Activated naive CD8-positive, alpha-beta T cell (primary cell): ENCODE results near the gene CCDC88C.

Source experiments
- H3K27ac Mint-ChIP-seq: one replicate; pipeline ENCODE4 v1.8.0; 2021; ENCODE audit warnings: mixed read lengths
- H3K27me3 Mint-ChIP-seq: one replicate; pipeline ENCODE4 v1.8.0; 2021; ENCODE audit warnings: mixed read lengths
- H3K36me3 Mint-ChIP-seq: one replicate; pipeline ENCODE4 v1.8.0; 2021; ENCODE audit warnings: mixed read lengths
- H3K4me1 Mint-ChIP-seq: one replicate; pipeline ENCODE4 v1.8.0; 2021; ENCODE audit warnings: low read depth, mixed read lengths
- H3K4me3 Mint-ChIP-seq: one replicate; pipeline ENCODE4 v1.8.0; 2021; ENCODE audit warnings: mild to moderate bottlenecking, mixed read lengths
- H3K9me3 Mint-ChIP-seq: one replicate; pipeline ENCODE4 v1.8.0; 2021; ENCODE audit warnings: low read depth, mixed read lengths

The CCDC88C gene

GRCh38 chr14:91373591-91374254 lies 43.9 kb downstream of the CCDC88C start:
- peaks cover 3% of the 10 kb centered on the region for H3K36me3 Mint-ChIP-seq
- H3K27ac Mint-ChIP-seq: peak overlapping the region; percentile 97
- peaks cover 94% of the 10 kb centered on the region for H3K4me1 Mint-ChIP-seq
- peak overlapping the region; percentile 89 for H3K4me3 Mint-ChIP-seq
- H3K9me3 Mint-ChIP-seq: no peaks in the 10 kb centered on the region
- H3K27me3 Mint-ChIP-seq: no peaks in the 10 kb centered on the region

GRCh38 chr14:91372671-91373495 lies 44.7 kb downstream of the CCDC88C start:
- H3K9me3 Mint-ChIP-seq: no peaks in the 10 kb centered on the region
- H3K4me1 Mint-ChIP-seq: peaks cover 94% of the 10 kb centered on the region
- peak overlapping the region; percentile 89 for H3K4me3 Mint-ChIP-seq
- H3K27ac Mint-ChIP-seq: peak overlapping the region; percentile 97
- no peaks in the 10 kb centered on the region for H3K27me3 Mint-ChIP-seq
- peaks cover 3% of the 10 kb centered on the region for H3K36me3 Mint-ChIP-seq

GRCh38 chr14:91371990-91372375 lies 45.6 kb downstream of the CCDC88C start:
- Mint-ChIP-seq H3K27ac (peak overlapping the region; percentile 78), H3K27me3 (no peaks in the 10 kb centered on the region), H3K4me1 (peaks cover 94% of the 10 kb centered on the region), H3K36me3 (peaks cover 3% of the 10 kb centered on the region), H3K9me3 (no peaks in the 10 kb centered on the region), H3K4me3 (peak overlapping the region; percentile 66)

GRCh38 chr14:91371011-91371989 lies 46.3 kb downstream of the CCDC88C start:
- Mint-ChIP-seq H3K36me3 (peaks cover 3% of the 10 kb centered on the region), H3K4me3 (peak overlapping the region; percentile 64), H3K27ac (peak overlapping the region; percentile 91), H3K27me3 (no peaks in the 10 kb centered on the region), H3K9me3 (no peaks in the 10 kb centered on the region), H3K4me1 (peaks cover 95% of the 10 kb centered on the region)

- Mint-ChIP-seq H3K27me3 (no peaks in the 10 kb centered on the region), H3K36me3 (no peaks in the 10 kb centered on the region), H3K4me3 (peak overlapping the region; percentile 79), H3K4me1 (peaks cover 92% of the 10 kb centered on the region), H3K9me3 (no peaks in the 10 kb centered on the region), H3K27ac (peak overlapping the region; percentile 91)
These were observed 47.8 kb downstream of the CCDC88C start for GRCh38 chr14:91369628-91370445.

- Mint-ChIP-seq H3K27me3 (no peaks in the 10 kb centered on the region), H3K9me3 (no peaks in the 10 kb centered on the region), H3K36me3 (no peaks in the 10 kb centered on the region), H3K4me3 (peak overlapping the region; percentile 57), H3K4me1 (peaks cover 92% of the 10 kb centered on the region), H3K27ac (peak overlapping the region; percentile 91)
These were observed 48.7 kb downstream of the CCDC88C start for GRCh38 chr14:91368776-91369416.

GRCh38 chr14:91367173-91368171 lies 50.1 kb downstream of the CCDC88C start:
- H3K27me3 Mint-ChIP-seq: no peaks in the 10 kb centered on the region
- peak overlapping the region; percentile 77 for H3K4me3 Mint-ChIP-seq
- peaks cover 89% of the 10 kb centered on the region for H3K4me1 Mint-ChIP-seq
- no peaks in the 10 kb centered on the region for H3K9me3 Mint-ChIP-seq
- no peaks in the 10 kb centered on the region for H3K36me3 Mint-ChIP-seq
- peak overlapping the region; percentile 92 for H3K27ac Mint-ChIP-seq

- Mint-ChIP-seq H3K27me3 (no peaks in the 10 kb centered on the region), H3K36me3 (peaks cover 2% of the 10 kb centered on the region), H3K4me3 (peak overlapping the region; percentile 77), H3K4me1 (peaks cover 91% of the 10 kb centered on the region), H3K9me3 (no peaks in the 10 kb centered on the region), H3K27ac (peak overlapping the region; percentile 92)
These were observed 50.9 kb downstream of the CCDC88C start for GRCh38 chr14:91366749-91367148.

GRCh38 chr14:91365552-91365951 lies 52.1 kb downstream of the CCDC88C start:
- Mint-ChIP-seq H3K27ac (peak overlapping the region; percentile 91), H3K27me3 (no peaks in the 10 kb centered on the region), H3K9me3 (no peaks in the 10 kb centered on the region), H3K36me3 (peaks cover 2% of the 10 kb centered on the region), H3K4me1 (peaks cover 91% of the 10 kb centered on the region), H3K4me3 (peak overlapping the region; percentile 51)

- Mint-ChIP-seq H3K36me3 (peaks cover 2% of the 10 kb centered on the region), H3K27me3 (no peaks in the 10 kb centered on the region), H3K4me1 (peaks cover 88% of the 10 kb centered on the region), H3K27ac (peak overlapping the region; percentile 91), H3K9me3 (no peaks in the 10 kb centered on the region), H3K4me3 (no peak overlapping the region)
These were observed 52.9 kb downstream of the CCDC88C start for GRCh38 chr14:91364524-91365270.

GRCh38 chr14:91363776-91364523 lies 53.7 kb downstream of the CCDC88C start:
- Mint-ChIP-seq H3K4me3 (no peak overlapping the region), H3K9me3 (no peaks in the 10 kb centered on the region), H3K36me3 (peaks cover 2% of the 10 kb centered on the region), H3K4me1 (peaks cover 85% of the 10 kb centered on the region), H3K27me3 (no peaks in the 10 kb centered on the region), H3K27ac (peak overlapping the region; percentile 54)
